HepG2 (cell line): Measurements from ENCODE around the gene VDR. TPM values are rescaled to one million over a fixed set of nuclear protein-coding genes. Genes with fewer than 3 reads are reported as not detected.
A peak's percentile ranks its signal among the peaks of the same experiment; 100 is the strongest.

Source experiments
- ATAC-seq: fragments of 200-7000 bp; cut with Tn5 transposase; 3 replicates; pipeline ENCODE4 v1.9.1; 2020; ENCODE audit warnings: mild to moderate bottlenecking, moderate library complexity
- BruUV-seq: library from RNA; stranded (reverse); fragments of 400-500 nt; replicated peaks from 2 replicates; lab custom pipeline; 2021; lab: Mats Ljungman, UMichigan
- CTCF ChIA-PET: fragments of 300-600 bp; formaldehyde crosslinking; extraction: SDS; loops from one replicate; lab custom pipeline; 2021; ENCODE audit warnings: low total read pairs, inconsistent platforms, low intra/inter-chr PET ratio; lab: Yijun Ruan, JAX
- POLR2A ChIA-PET: fragments of 350-600 bp; sonication (Branson Sonifier 250); formaldehyde crosslinking; loops from one replicate; lab custom pipeline; 2020; ENCODE audit warnings: antibody characterized with exemption, inconsistent platforms; lab: Yijun Ruan, JAX
- DNase-seq: peaks from one replicate; pipeline ENCODE4 v3.0.0-alpha.2; 2015; ENCODE audit warnings: low spot score
- FAIRE-seq: peaks from 3 replicates; lab custom pipeline; 2011; peaks lifted over from hg19 to GRCh38; lab: Jason Lieb, UNC
- H2AFZ ChIP-seq: one replicate; pipeline ENCODE4 v1.6.1; 2011; ENCODE audit warnings: low read length, inconsistent platforms
- H3K27ac ChIP-seq: fragments of 300-600 bp; 3 replicates; pipeline ENCODE4 v1.8.0; 2011; ENCODE audit warnings: mixed run types, mild to moderate bottlenecking, mixed read lengths, low read length, inconsistent platforms; ENCODE audit not compliant: insufficient read depth; ENCODE audit errors: extremely low read length
- H3K27me3 ChIP-seq, 2 experiments: fragments of 200-600 bp in 1 of 2; 2 replicates in 1 of 2; 3 replicates in 1 of 2; pipeline versions ENCODE4 v1.6.0 to v1.8.0; 2011; ENCODE audit warnings: low read length in 2 of 2, mild to moderate bottlenecking in 2 of 2, moderate library complexity in 2 of 2, inconsistent platforms in 1 of 2; ENCODE audit not compliant: insufficient read depth in 2 of 2, control insufficient read depth in 1 of 2
- H3K36me3 ChIP-seq, 2 experiments: fragments of 200-600 bp in 1 of 2; replicated peaks in 1 of 2; 2 replicates in 1 of 2; 3 replicates in 1 of 2; pipeline versions ENCODE4 v1.5.1 to v1.8.0; 2011; ENCODE audit warnings: low read length in 2 of 2, inconsistent platforms in 1 of 2; ENCODE audit not compliant: insufficient read depth in 2 of 2, control insufficient read depth in 1 of 2
- H3K4me1 ChIP-seq: 2 replicates; pipeline ENCODE4 v1.5.1; 2012; ENCODE audit warnings: low read length, inconsistent platforms; ENCODE audit not compliant: insufficient read depth
- H3K4me2 ChIP-seq: 2 replicates; pipeline ENCODE4 v1.6.0; 2011; ENCODE audit warnings: low read depth, low read length, inconsistent platforms
- H3K4me3 ChIP-seq, 3 experiments: fragments of 200-600 bp in 1 of 3; sonication (generic), shearing (Covaris generic) in 1 of 3; replicated peaks in 1 of 3; 2 replicates each; pipeline ENCODE4 v1.5.1; 2011 to 2016; ENCODE audit warnings: low read length in 3 of 3, inconsistent platforms in 2 of 3, low read depth in 2 of 3, mild to moderate bottlenecking in 2 of 3, control low read depth in 1 of 3, mixed read lengths in 1 of 3; ENCODE audit not compliant: insufficient read depth in 1 of 3
- H3K79me2 ChIP-seq: one replicate; pipeline ENCODE4 v1.6.1; 2011; ENCODE audit warnings: low read length, inconsistent platforms; ENCODE audit not compliant: insufficient read depth
- H3K9ac ChIP-seq: 2 replicates; pipeline ENCODE4 v1.6.0; 2011; ENCODE audit warnings: mild to moderate bottlenecking, low read depth, low read length, inconsistent platforms; ENCODE audit not compliant: insufficient read depth
- H3K9me3 ChIP-seq: 2 replicates; pipeline ENCODE4 v1.5.1; 2012; ENCODE audit warnings: mild to moderate bottlenecking, low read length
- H4K20me1 ChIP-seq: 2 replicates; pipeline ENCODE4 v1.6.0; 2011; ENCODE audit warnings: inconsistent platforms, mild to moderate bottlenecking, low read length, moderate library complexity; ENCODE audit not compliant: insufficient read depth
- CSRNP2 ChIP-seq: sonication (generic); formaldehyde crosslinking; conservative IDR thresholded peaks from 2 replicates; pipeline ENCODE4 v1.8.0; 2022; ENCODE audit warnings: low read depth, missing genetic modification reagents
- DDIT3 ChIP-seq: sonication (generic); formaldehyde crosslinking; IDR thresholded peaks from 2 replicates; pipeline ENCODE4 v1.4.0; 2020; ENCODE audit warnings: mild to moderate bottlenecking, missing genetic modification reagents
- FOSL2 ChIP-seq: sonication (generic); formaldehyde crosslinking; IDR thresholded peaks from 2 replicates; pipeline ENCODE4 v1.4.0; 2020; ENCODE audit warnings: missing genetic modification reagents
- FOXA1 ChIP-seq, 2 experiments: fragments of 450-650 bp in 1 of 2; sonication (generic) in 1 of 2; formaldehyde crosslinking in 1 of 2; IDR thresholded peaks; 2 replicates each; pipeline versions ENCODE4 v1.4.0 to v1.6.1; 2016 to 2020; ENCODE audit warnings: missing genetic modification reagents in 1 of 2
- HDAC2 ChIP-seq: sonication (generic); formaldehyde crosslinking; IDR thresholded peaks from 2 replicates; pipeline ENCODE4 v1.4.0; 2020; ENCODE audit warnings: missing genetic modification reagents
- HNF4A ChIP-seq: sonication (generic); formaldehyde crosslinking; IDR thresholded peaks from 2 replicates; pipeline ENCODE4 v1.4.0; 2020; ENCODE audit warnings: missing genetic modification reagents
- IKZF4 ChIP-seq: sonication (generic); formaldehyde crosslinking; IDR thresholded peaks from 2 replicates; pipeline ENCODE4 v1.5.1; 2020; ENCODE audit warnings: borderline replicate concordance, mild to moderate bottlenecking, low read depth, missing genetic modification reagents; ENCODE audit errors: not compliant biosample characterization
- KLF11 ChIP-seq: IDR thresholded peaks from 2 replicates; pipeline ENCODE4 v1.6.1; 2016; ENCODE audit warnings: missing compliant biosample characterization
- PAXIP1 ChIP-seq: sonication (generic); formaldehyde crosslinking; conservative IDR thresholded peaks from 2 replicates; pipeline ENCODE4 v1.4.0; 2020; ENCODE audit warnings: mild to moderate bottlenecking, missing genetic modification reagents, moderate library complexity
- SALL1 ChIP-seq: sonication (generic); formaldehyde crosslinking; IDR thresholded peaks from 2 replicates; pipeline ENCODE4 v1.8.0; 2022; ENCODE audit warnings: mild to moderate bottlenecking, missing genetic modification reagents
- ZBTB7A ChIP-seq: sonication (generic); formaldehyde crosslinking; IDR thresholded peaks from 2 replicates; pipeline ENCODE4 v1.8.0; 2022; ENCODE audit warnings: mild to moderate bottlenecking, missing genetic modification reagents
- ZC3H4 ChIP-seq: sonication (generic); formaldehyde crosslinking; IDR thresholded peaks from 2 replicates; pipeline ENCODE4 v1.4.0; 2020; ENCODE audit warnings: missing genetic modification reagents, borderline replicate concordance
- ZNF124 ChIP-seq: sonication (generic); formaldehyde crosslinking; IDR thresholded peaks from 2 replicates; pipeline ENCODE4 v1.4.0; 2020; ENCODE audit warnings: missing genetic modification reagents
- ZNF253 ChIP-seq: sonication (generic); formaldehyde crosslinking; IDR thresholded peaks from 2 replicates; pipeline ENCODE4 v1.8.0; 2022; ENCODE audit warnings: mild to moderate bottlenecking, missing genetic modification reagents, borderline replicate concordance
- ZNF770 ChIP-seq: sonication (generic); formaldehyde crosslinking; IDR thresholded peaks from 2 replicates; pipeline ENCODE4 v1.5.0; 2020; ENCODE audit warnings: mild to moderate bottlenecking, missing genetic modification reagents
- ZNF777 ChIP-seq: sonication (generic); formaldehyde crosslinking; IDR thresholded peaks from 2 replicates; pipeline ENCODE4 v1.4.0; 2020; ENCODE audit warnings: missing genetic modification reagents
- WGBS: methylation state at CpG from one replicate; pipeline ENCODE4 v1.1.6; 2017; ENCODE audit warnings: low lambda C conversion rate; 5-methylcytosine and 5-hydroxymethylcytosine counted together
- in situ Hi-C: cut with HindIII; loops from 2 replicates; pipeline ENCODE4 v1.10.0; 2017; ENCODE audit warnings: low pct_unique_long_range_greater_than_20kb; ENCODE audit not compliant: extremely low pct_ligation_motif_present
- intact Hi-C: fragments of 100-400 bp; cut with micrococcal nuclease; formaldehyde crosslinking; loops from one replicate; pipeline ENCODE4 v1.10.0; 2022; ENCODE audit not compliant: unreplicated experiment
- polyA plus RNA-seq, 8 experiments: library from polyadenylated mRNA; depleted of rRNA in 3 of 8; stranded (reverse) in 7 of 8; unstranded in 1 of 8; fragments of >200 nt; fragmentation: Illumina TruSeq in 4 of 8; extraction: Trizol in 4 of 8; gene quantifications; 2 replicates each; pipeline versions ENCODE4 v1.2.1 to v1.2.3, GENCODE V29; 2011 to 2016; ENCODE audit warnings: low read depth in 4 of 8, missing spikeins in 1 of 8, mixed read lengths in 1 of 8; ENCODE audit not compliant: insufficient read depth in 1 of 8
- total RNA-seq, 5 experiments: library from RNA; depleted of rRNA; stranded (reverse); fragments of >200 nt; fragmentation: Illumina TruSeq; extraction: Trizol; gene quantifications; 2 replicates each; pipeline ENCODE4 v1.2.3, GENCODE V29; 2016; ENCODE audit warnings: low read depth in 1 of 5

Gene VDR
- total and polyA plus RNA-seq, 2 of the 13 experiments (the other 11 are each of a cell fraction or from before 2014, with no cell fraction given), result 0.08 to 0.33 TPM

DNA sequence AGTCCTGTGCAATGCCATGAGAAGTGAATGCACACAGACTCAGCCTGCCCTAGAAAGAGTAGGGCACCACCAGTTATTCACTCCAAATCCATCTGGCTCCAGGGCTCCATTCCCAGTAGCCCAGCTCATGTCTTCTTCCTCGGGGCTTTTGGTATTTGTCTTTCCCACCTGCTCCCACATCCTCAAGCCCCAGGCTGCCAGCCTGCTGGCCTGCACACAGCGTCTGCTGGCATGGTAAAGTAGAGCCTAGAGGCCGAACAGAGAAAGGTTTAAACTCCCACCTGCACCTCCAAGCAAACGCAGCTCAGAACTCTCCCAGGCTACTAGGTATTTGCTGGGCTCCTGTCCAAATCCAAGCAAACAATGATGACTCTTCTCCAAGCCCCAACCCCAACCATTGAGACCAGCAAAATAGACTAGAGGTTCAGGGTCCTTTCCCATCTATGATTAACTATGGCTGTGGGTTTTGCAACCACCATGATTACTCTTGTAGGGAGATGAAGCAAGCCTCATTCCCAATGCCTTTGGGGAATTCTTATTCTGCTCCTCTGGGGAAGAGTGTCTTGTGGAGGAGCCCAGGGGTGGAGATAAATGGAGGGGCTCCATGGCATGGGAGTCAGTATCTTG is 5.2 kb upstream of the VDR start:
- H2AFZ ChIP-seq, result no peak overlapping the region
- no peaks in the 10 kb centered on the region for H4K20me1 ChIP-seq
- H3K27me3 ChIP-seq, result peaks cover 0 to 8% of the 10 kb centered on the region in 2 experiments; a peak in 2 of 5 replicates
- H3K4me3 ChIP-seq, result peak overlapping the region in 1 of 3 experiments; percentile 32; a peak in 2 of 6 replicates
- FAIRE-seq (peak; percentile 94), DNase-seq (peak; percentile 92), ATAC-seq (peak; percentile 92)
- H3K79me2 ChIP-seq, result no peaks in the 10 kb centered on the region
- CTCF ChIA-PET, result no interaction called here
- intact Hi-C loops (loop anchor here (2.0 to 10.0 kb wide), 2 partner anchors 53 to 125 kb away; partner anchors contain the start of gene TMEM106C), in situ Hi-C loops (loop anchor here (10.0 kb wide), 1 partner anchor 255 kb away; no protein-coding TSS in a partner anchor)
- no peaks in the 10 kb centered on the region for H3K9me3 ChIP-seq
- POLR2A ChIA-PET, result interaction anchor here (1.2 kb wide), 1 partner anchor 248 kb away, joined by 3 read pairs; no protein-coding TSS in a partner anchor
- H3K36me3 ChIP-seq, result no peaks in the 10 kb centered on the region
- no TSS peak for BruUV-seq
- H3K4me1 ChIP-seq, result peaks cover 57% of the 10 kb centered on the region
- H3K27ac ChIP-seq, result peak overlapping the region; percentile 60
- H3K9ac ChIP-seq, result no peak overlapping the region
- H3K4me2 ChIP-seq, result peak overlapping the region; percentile 58
- WGBS, result 0% methylated on average over 4 of the region's 4 CpGs
- TF ChIP-seq HDAC2 (CRISPR knock-in tag) (peak; percentile 28; the same call in 1 of the 2 replicates), FOXA1 (IDR thresholded peaks at IDR 0.05) (no peak), FOXA1 (CRISPR knock-in tag; IDR thresholded peaks at IDR 0.05) (0 out of 2 replicates have a peak, but pooled peaks have one; percentile 7), DDIT3 (CRISPR knock-in tag) (no peak), IKZF4 (CRISPR knock-in tag) (no peak), CSRNP2 (CRISPR knock-in tag) (no peak), ZNF124 (CRISPR knock-in tag) (0 out of 2 replicates have a peak, but pooled peaks have one; percentile 56), ZNF253 (CRISPR knock-in tag) (no peak), SALL1 (CRISPR knock-in tag) (peak; percentile 25; the same call in 1 of the 2 replicates), ZBTB7A (CRISPR knock-in tag) (0 out of 2 replicates have a peak, but pooled peaks have one; percentile 55), FOSL2 (peak; percentile 52; the same call in 1 of the 2 replicates), KLF11 (CRISPR knock-in tag) (no peak), HNF4A (peak; percentile 88), ZC3H4 (CRISPR knock-in tag) (no peak), PAXIP1 (peak; percentile 57; the same call in 1 of the 2 replicates), ZNF770 (CRISPR knock-in tag) (no peak), ZNF777 (CRISPR knock-in tag) (no peak)
